GM12878 (cell line): ENCODE results near the gene FMC1. TPM values are rescaled to one million over a fixed set of nuclear protein-coding genes. Genes with fewer than 3 reads are reported as not detected.

Experiments
- ATAC-seq: fragments of 200-7000 bp; cut with Tn5 transposase; 3 replicates; pipeline ENCODE4 v1.9.1; 2020; ENCODE audit warnings: mild to moderate bottlenecking, moderate library complexity
- BruUV-seq: library from RNA; stranded (reverse); fragments of 400-500 nt; replicated peaks from 2 replicates; lab custom pipeline; 2021; lab: Mats Ljungman, UMichigan
- CTCF ChIA-PET: fragments of 300-600 bp; sonication (Branson Sonifier 250); formaldehyde crosslinking; extraction: SDS; loops from one replicate; lab custom pipeline; 2021; ENCODE audit warnings: inconsistent platforms; lab: Yijun Ruan, JAX
- POLR2A ChIA-PET: fragments of 350-600 bp; formaldehyde crosslinking; extraction: SDS; loops from one replicate; lab custom pipeline; 2021; ENCODE audit warnings: inconsistent platforms; lab: Charles Lee
- RAD21 ChIA-PET: fragments of 300-600 bp; sonication (Branson Sonifier 250); formaldehyde crosslinking; loops from one replicate; lab custom pipeline; 2023; ENCODE audit warnings: antibody characterized with exemption; ENCODE audit not compliant: unreplicated experiment; lab: Charles Lee
- SMC1A ChIA-PET: fragments of 300-600 bp; sonication (Branson Sonifier 250); formaldehyde crosslinking; loops from one replicate; lab custom pipeline; 2023; ENCODE audit not compliant: unreplicated experiment, uncharacterized antibody; lab: Charles Lee
- DNase-seq: peaks from one replicate; pipeline ENCODE4 v3.0.0-alpha.2; 2011; ENCODE audit warnings: low read depth, low spot score
- FAIRE-seq: peaks from 3 replicates; lab custom pipeline; 2011; peaks lifted over from hg19 to GRCh38; lab: Jason Lieb, UNC
- H2AFZ ChIP-seq: 2 replicates; pipeline ENCODE4 v1.6.0; 2011; ENCODE audit warnings: low read depth, low read length, control low read depth; ENCODE audit not compliant: control insufficient read depth
- H3K27ac ChIP-seq: 2 replicates; pipeline ENCODE4 v1.5.1; 2011; ENCODE audit warnings: control low read depth; ENCODE audit not compliant: control insufficient read depth, insufficient read depth
- H3K27me3 ChIP-seq, 2 experiments: replicated peaks in 1 of 2; 2 replicates each; pipeline versions ENCODE4 v1.6.0 to v1.6.1; 2011; ENCODE audit warnings: low read length in 1 of 2; ENCODE audit not compliant: control insufficient read depth in 2 of 2, insufficient read depth in 2 of 2
- H3K36me3 ChIP-seq, 2 experiments: 2 replicates each; pipeline ENCODE4 v1.5.1; 2011; ENCODE audit warnings: low read length in 1 of 2; ENCODE audit not compliant: control insufficient read depth in 2 of 2, insufficient read depth in 2 of 2
- H3K4me1 ChIP-seq: 2 replicates; pipeline ENCODE4 v1.6.1; 2011; ENCODE audit warnings: mild to moderate bottlenecking, low read length, moderate library complexity, mixed read lengths; ENCODE audit not compliant: control insufficient read depth, insufficient read depth
- H3K4me2 ChIP-seq: 2 replicates; pipeline ENCODE4 v1.6.0; 2011; ENCODE audit warnings: control low read depth; ENCODE audit not compliant: control insufficient read depth, insufficient read depth
- H3K4me3 ChIP-seq: fragments of 200-600 bp; sonication (generic); 2 replicates; pipeline ENCODE4 v1.5.1; 2016
- H3K79me2 ChIP-seq: 2 replicates; pipeline ENCODE4 v1.6.0; 2011; ENCODE audit warnings: low read length; ENCODE audit not compliant: control insufficient read depth, insufficient read depth
- H3K9ac ChIP-seq: 2 replicates; pipeline ENCODE4 v1.8.0; 2011; ENCODE audit warnings: low read length, control low read depth, mixed read lengths; ENCODE audit not compliant: control insufficient read depth, insufficient read depth
- H3K9me3 ChIP-seq: replicated peaks from 3 replicates; pipeline ENCODE4 v1.5.1; 2011; ENCODE audit warnings: mild to moderate bottlenecking, low read length; ENCODE audit not compliant: control insufficient read depth, insufficient read depth
- H4K20me1 ChIP-seq: 2 replicates; pipeline ENCODE4 v1.6.0; 2011; ENCODE audit not compliant: control insufficient read depth, insufficient read depth
- ATF2 ChIP-seq: IDR thresholded peaks from 2 replicates; pipeline ENCODE4 v1.6.1; 2012; ENCODE audit warnings: low read length, inconsistent platforms
- E2F8 ChIP-seq: fragments of 450-650 bp; IDR thresholded peaks from 2 replicates; pipeline ENCODE4 v1.6.1; 2018; ENCODE audit warnings: mild to moderate bottlenecking, low read depth, moderate library complexity; ENCODE audit not compliant: partially characterized antibody
- FOXK2 ChIP-seq: fragments of 450-650 bp; IDR thresholded peaks from 2 replicates; pipeline ENCODE4 v1.6.1; 2017; ENCODE audit warnings: mild to moderate bottlenecking, moderate library complexity
- KLF5 ChIP-seq: fragments of 450-650 bp; IDR thresholded peaks from 2 replicates; pipeline ENCODE4 v1.6.1; 2014; ENCODE audit warnings: mild to moderate bottlenecking; ENCODE audit not compliant: partially characterized antibody
- MTA3 ChIP-seq: IDR thresholded peaks from 2 replicates; pipeline ENCODE4 v1.6.1; 2012; ENCODE audit warnings: low read length, inconsistent platforms, borderline replicate concordance
- PKNOX1 ChIP-seq: fragments of 450-650 bp; IDR thresholded peaks from 2 replicates; pipeline ENCODE4 v1.6.1; 2016; ENCODE audit warnings: mild to moderate bottlenecking
- SIN3A ChIP-seq: IDR thresholded peaks from 2 replicates; pipeline ENCODE4 v1.6.1; 2012; ENCODE audit warnings: low read depth, low read length, improper control_type of control experiment
- SIX5 ChIP-seq: IDR thresholded peaks from 2 replicates; pipeline ENCODE4 v1.6.1; 2011; ENCODE audit warnings: mild to moderate bottlenecking, low read depth, low read length, moderate library complexity; ENCODE audit not compliant: severe bottlenecking
- TARDBP ChIP-seq: IDR thresholded peaks from 2 replicates; pipeline ENCODE4 v1.6.1; 2016; ENCODE audit warnings: borderline replicate concordance
- ZZZ3 ChIP-seq: IDR thresholded peaks from 2 replicates; pipeline ENCODE4 v1.6.1; 2011; ENCODE audit warnings: low read depth; ENCODE audit not compliant: control insufficient read depth, insufficient read length
- WGBS: methylation state at CpG from one replicate; pipeline ENCODE4 v1.1.6; 2016; ENCODE audit warnings: low lambda C conversion rate; ENCODE audit not compliant: insufficient replicate concordance, insufficient coverage; ENCODE audit errors: missing lambda C conversion rate; 5-methylcytosine and 5-hydroxymethylcytosine counted together
- in situ Hi-C: fragments of 300-500 bp; cut with MboI; formaldehyde crosslinking; loops from 9 replicates; pipeline ENCODE4 v1.14.3; 2018; ENCODE audit warnings: mixed read lengths
- intact Hi-C: fragments of 100-400 bp; cut with micrococcal nuclease; formaldehyde crosslinking; loops from one replicate; pipeline ENCODE4 v1.14.2; 2022; ENCODE audit not compliant: unreplicated experiment
- polyA plus RNA-seq, 11 experiments: library from polyadenylated mRNA; depleted of rRNA in 4 of 11; unstranded in 6 of 11; stranded (reverse) in 5 of 11; fragments of >200 nt; fragmentation: Nextera tagmentation in 4 of 11; fragmentation: Illumina TruSeq in 1 of 11; extraction: Ambion mirVana in 4 of 11; extraction: Trizol in 1 of 11; gene quantifications; 1 replicate in 1 of 11; 2 replicates in 10 of 11; pipeline versions ENCODE4 v1.2.1 to v1.2.3, GENCODE V29; 2011 to 2016; ENCODE audit warnings: inconsistent platforms in 2 of 11, missing spikeins in 2 of 11, low read depth in 1 of 11
- total RNA-seq, 4 experiments: library from RNA; depleted of rRNA in 3 of 4; stranded (reverse); fragments of >200 nt in 3 of 4; fragmentation: Illumina TruSeq in 1 of 4; extraction: Trizol in 1 of 4; gene quantifications; 2 replicates each; pipeline versions ENCODE4 v1.2.1 to v1.2.3, GENCODE V29; 2013 to 2021

FMC1 gene
- total and polyA plus RNA-seq, 10 of the 15 experiments (the other 5 are each of a cell fraction or from before 2014, with no cell fraction given), result 4.2 to 60.4 (median 15.6) TPM

GRCh38 chr7:139328375-139328774, 12.8 kb upstream of the FMC1 start:
- WGBS, result 3% methylated on average over 2 of the region's 2 CpGs
- ChIA-PET RAD21 (interaction anchor here (0.7 kb wide), 2 partner anchors 548 to 1663 kb away, joined by 3 to 4 read pairs; no protein-coding TSS in a partner anchor), CTCF (interaction anchor here (1.1 kb wide), 1 partner anchor 12 kb away, joined by 3 read pairs; no protein-coding TSS in a partner anchor), POLR2A (no interaction called here), SMC1A (interaction anchor here (2.3 kb wide), 1 partner anchor 11 kb away, joined by 7 read pairs; no protein-coding TSS in a partner anchor)
- intact Hi-C loops, result no loop called here
- Histone ChIP-seq H3K4me2 (no peak overlapping the region), H3K27me3 (no peaks in the 10 kb centered on the region; a peak in 1 of 4 replicates), H3K4me3 (no peak overlapping the region), H3K9me3 (no peaks in the 10 kb centered on the region), H3K9ac (no peak overlapping the region), H3K79me2 (no peaks in the 10 kb centered on the region), H3K4me1 (no peaks in the 10 kb centered on the region), H3K27ac (no peak overlapping the region), H3K36me3 (no peaks in the 10 kb centered on the region), H2AFZ (no peak overlapping the region), H4K20me1 (no peaks in the 10 kb centered on the region)
- in situ Hi-C loops, result no loop called here
- TF ChIP-seq MTA3, result no peak
- no peak for TF ChIP-seq KLF5
- TF ChIP-seq TARDBP, result no peak
- no peak for TF ChIP-seq ZZZ3
- TF ChIP-seq SIN3A, result no peak
- no peak for TF ChIP-seq FOXK2
- TF ChIP-seq E2F8, result no peak
- TF ChIP-seq PKNOX1, result no peak
- no peak for TF ChIP-seq ATF2
- no peak for TF ChIP-seq SIX5
- no peak for ATAC-seq
- DNase-seq, result no peak
- BruUV-seq, result no TSS peak
- no peak for FAIRE-seq
